ENCODE data around the gene RCAN2. TPM values are rescaled to one million over a fixed set of nuclear protein-coding genes. Genes with fewer than 3 reads are reported as not detected.

Gene RCAN2
- total and polyA plus RNA-seq, 10 donors: 2.4 to 15.7 (median 7.2) TPM

GRCh38 chr6:46491628-46492547 lies 639 bp upstream of the RCAN2 start:
- Histone ChIP-seq H3K9me3 (no peaks in the 10 kb centered on the region), H3K27ac (peak overlapping the region in 7 of 8 donors; percentile 13 to 75 (median 57)), H3K27me3 (replicated peaks in 1 of 7) (peaks cover 0 to 74% (median 17%) of the 10 kb centered on the region in 7 donors), H3K4me3 (peak overlapping the region; percentile 53 to 86 (median 66)), H3K36me3 (no peaks in the 10 kb centered on the region), H3K4me1 (peaks cover 0 to 22% (median 11%) of the 10 kb centered on the region in 6 donors)
- peak in 10 of 11 experiments; percentile 11 to 82 (median 64) for TF ChIP-seq CTCF (IDR thresholded peaks at IDR 0.05 in 8 of 11, conservative IDR thresholded peaks at IDR 0.05 in 3 of 11)
- no peak for TF ChIP-seq POLR2A (IDR thresholded peaks at IDR 0.05)
- intact Hi-C loops (cut with DNase I; ENCODE audit: low total_unique reads): loop anchor here (5.0 kb wide), 1 partner anchor 405 kb away; no protein-coding TSS in a partner anchor
- WGBS, 5 donors: 9 to 21% (median 10%) methylated on average over 13 to 30 of the region's 30 CpGs
- DNase-seq: peak; percentile 83

DNA sequence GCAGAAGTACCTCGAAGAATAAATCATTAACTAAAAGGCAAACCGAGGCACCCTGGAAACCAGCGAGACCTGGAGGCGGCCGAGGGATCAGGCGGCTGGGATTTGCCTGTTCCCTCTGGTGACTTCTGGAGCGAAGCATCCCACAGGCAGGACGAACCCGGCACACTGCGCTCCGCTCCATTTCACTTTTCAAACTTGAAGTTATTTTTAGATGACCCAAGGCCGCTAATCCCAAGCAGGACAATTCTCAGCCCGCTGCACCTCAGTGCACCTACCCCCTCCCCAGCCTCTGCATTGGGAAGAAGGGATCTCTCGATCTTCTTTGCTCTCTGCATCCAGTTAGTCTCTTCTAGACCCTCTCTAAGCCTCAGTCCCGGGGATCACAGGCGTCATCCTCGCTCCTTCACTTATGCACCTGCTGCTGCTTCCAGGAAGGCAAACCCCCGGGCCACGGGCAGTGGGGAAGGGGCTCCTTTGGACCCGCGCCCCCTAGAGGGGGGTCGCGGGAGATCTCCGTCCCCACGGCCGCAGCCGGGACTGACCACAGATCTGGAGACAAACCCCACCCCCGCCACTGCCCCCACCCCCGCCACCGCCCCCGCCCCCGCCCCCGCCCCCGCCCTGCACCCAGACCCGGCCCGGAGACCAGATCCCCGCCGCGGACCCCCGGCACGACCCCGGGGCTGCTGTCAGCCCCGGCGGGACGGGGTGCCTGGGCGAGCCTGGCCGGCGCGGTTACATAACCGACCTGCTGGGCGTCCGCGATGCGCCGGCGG lies 636 bp downstream of the RCAN2 start:
- peaks cover 0 to 28% (median 13%) of the 10 kb centered on the region in 6 donors for H3K4me1 ChIP-seq
- DNase-seq: peak; percentile 74
- H3K9me3 ChIP-seq: no peaks in the 10 kb centered on the region
- no peaks in the 10 kb centered on the region for H3K36me3 ChIP-seq
- H3K27me3 ChIP-seq (replicated peaks in 1 of 7): peaks cover 0 to 72% (median 17%) of the 10 kb centered on the region in 7 donors
- H3K27ac ChIP-seq: peak overlapping the region in 6 of 8 donors; percentile 13 to 75 (median 62)
- intact Hi-C loops (cut with DNase I; ENCODE audit: low total_unique reads): loop anchor here (5.0 kb wide), 1 partner anchor 403 kb away; no protein-coding TSS in a partner anchor
- peak overlapping the region; percentile 53 to 86 (median 66) for H3K4me3 ChIP-seq
- TF ChIP-seq CTCF (IDR thresholded peaks at IDR 0.05 in 8 of 11, conservative IDR thresholded peaks at IDR 0.05 in 3 of 11): peak in 2 of 11 experiments; percentile 15 to 26
- no peak for TF ChIP-seq POLR2AphosphoS5 (IDR thresholded peaks at IDR 0.05)
- WGBS, 5 donors: 8 to 26% (median 9%) methylated on average over 20 to 55 of the region's 56 CpGs

- Histone ChIP-seq H3K27me3 (replicated peaks in 1 of 7) (peaks cover 0 to 50% (median 14%) of the 10 kb centered on the region in 7 donors), H3K9me3 (no peaks in the 10 kb centered on the region), H3K27ac (no peak overlapping the region), H3K36me3 (no peaks in the 10 kb centered on the region), H3K4me3 (no peak overlapping the region), H3K4me1 (peaks cover 0 to 18% (median 7%) of the 10 kb centered on the region in 6 donors)
- TF ChIP-seq POLR2AphosphoS5 (IDR thresholded peaks at IDR 0.05) (no peak), CTCF (IDR thresholded peaks at IDR 0.05 in 8 of 11, conservative IDR thresholded peaks at IDR 0.05 in 3 of 11) (no peak), POLR2A (IDR thresholded peaks at IDR 0.05) (no peak)
- DNase-seq: no peak
- intact Hi-C loops (cut with DNase I; ENCODE audit: low total_unique reads): no loop called here
- 42 to 67% (median 66%) methylated on average over 3 of the region's 3 CpGs for WGBS, 5 donors
Observed at GRCh38 chr6:46486181-46486580, 5.1 kb downstream of the RCAN2 start.
